NCI-H1105 (cell line): Measurements from ENCODE around the gene ERAS.
"Not testable (repeated sequence)": the region's sequence is repeated elsewhere in the genome, so short reads cannot be mapped to it uniquely, and the experiment has no call there.

Experiments used
- DNase-seq: peaks from one replicate; lab custom pipeline; 2025; lab: John Stamatoyannopoulos, UW

ERAS gene

DNA sequence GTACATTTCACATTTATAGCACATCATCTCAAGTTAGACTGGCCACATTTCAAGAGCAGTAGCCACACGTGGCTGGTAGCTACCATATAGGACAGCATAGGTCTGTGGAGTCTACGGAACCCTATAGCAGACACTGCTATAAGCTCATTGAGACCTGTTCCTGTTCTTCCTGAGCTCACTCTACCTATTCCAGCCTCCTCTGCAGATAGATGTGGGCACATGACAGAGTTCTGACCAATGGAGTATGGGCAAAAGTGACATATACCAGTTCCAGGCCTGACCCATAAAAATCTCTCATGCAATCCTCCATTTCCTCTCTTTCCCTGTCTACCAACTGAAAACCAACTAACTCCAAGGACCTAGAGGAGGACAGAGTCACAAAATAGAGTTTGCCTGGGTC lies 28.0 kb upstream of the ERAS start:
- DNase-seq: no peak

DNA sequence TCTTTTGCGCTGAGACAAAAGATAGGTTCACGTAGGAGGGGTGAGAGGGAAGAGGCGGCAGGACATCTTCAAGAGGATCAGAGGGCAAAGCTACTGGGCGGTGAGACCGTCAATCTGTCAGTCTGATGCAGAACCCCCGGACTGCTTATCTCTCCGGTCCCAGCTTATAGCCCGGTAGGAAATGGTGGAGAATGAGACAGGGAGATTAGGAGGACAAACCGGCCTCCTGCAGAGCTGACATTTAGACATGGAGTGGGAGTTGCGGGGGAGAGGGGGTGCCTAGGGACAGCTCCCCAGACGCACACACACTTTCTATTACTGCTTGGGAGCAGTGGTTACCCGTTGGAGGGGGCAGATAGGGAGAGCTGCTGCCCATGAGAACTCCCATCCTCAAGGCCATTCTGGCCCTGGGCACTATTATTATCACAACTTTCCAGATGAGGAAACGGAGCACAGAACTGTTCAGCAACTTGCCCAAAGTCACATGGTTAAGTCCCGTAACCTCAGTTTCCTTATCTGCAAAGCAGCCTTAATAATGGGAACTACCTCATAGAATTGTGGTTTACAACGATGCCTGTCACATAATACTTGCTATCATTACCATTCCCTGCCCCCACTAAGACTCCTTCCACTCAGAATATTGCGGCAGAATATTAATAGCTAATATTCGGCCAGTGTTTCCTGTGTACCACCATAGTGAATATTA lies 25.6 kb upstream of the ERAS start:
- no peak for DNase-seq

DNA sequence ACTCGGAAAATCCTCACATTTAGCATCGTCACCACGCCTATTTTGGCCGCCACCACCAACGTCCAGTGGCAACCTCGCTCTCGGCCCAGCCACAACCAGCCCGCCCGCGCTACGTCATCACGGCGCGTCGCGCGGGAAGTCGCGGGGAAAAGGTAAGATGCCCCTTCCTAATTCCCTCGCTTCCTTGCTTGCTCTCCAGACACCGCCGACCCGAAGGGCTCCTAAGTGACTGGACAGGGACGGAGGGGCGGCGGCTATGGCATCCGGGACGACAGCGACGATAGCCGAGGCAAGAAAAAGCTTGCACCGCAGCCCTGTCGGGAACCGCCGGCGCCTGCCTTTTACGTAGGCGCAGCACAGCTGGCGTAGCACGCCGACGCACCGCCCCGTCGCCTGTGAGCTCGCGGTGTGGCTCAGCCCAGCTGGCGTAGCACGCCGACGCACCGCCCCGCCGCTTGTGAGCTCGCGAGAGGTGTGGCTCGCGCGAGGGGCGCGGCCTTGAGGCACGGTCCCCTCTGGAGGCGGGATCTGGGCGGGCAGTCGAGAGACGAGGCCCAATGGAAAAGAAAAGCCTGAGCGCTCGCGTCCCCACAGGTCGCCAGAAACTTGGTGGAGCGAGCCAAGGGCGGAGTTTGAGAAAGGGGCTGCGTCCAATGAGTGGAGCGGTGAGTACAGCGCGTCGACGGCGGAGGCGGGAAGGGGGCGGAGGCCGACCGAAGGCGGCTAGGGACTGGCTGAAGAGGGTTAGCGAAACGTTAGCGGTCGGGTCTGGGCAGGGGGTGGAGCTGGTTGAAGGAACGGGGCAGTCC lies 24.8 kb upstream of the ERAS start, which contains the start of gene HDAC6:
TSS of gene HDAC6 (plus strand) at position 788 of the 809 bp plus-strand sequence. CDS start 626 bp downstream, outside the sequence.
- peak; percentile 95 for DNase-seq

DNA sequence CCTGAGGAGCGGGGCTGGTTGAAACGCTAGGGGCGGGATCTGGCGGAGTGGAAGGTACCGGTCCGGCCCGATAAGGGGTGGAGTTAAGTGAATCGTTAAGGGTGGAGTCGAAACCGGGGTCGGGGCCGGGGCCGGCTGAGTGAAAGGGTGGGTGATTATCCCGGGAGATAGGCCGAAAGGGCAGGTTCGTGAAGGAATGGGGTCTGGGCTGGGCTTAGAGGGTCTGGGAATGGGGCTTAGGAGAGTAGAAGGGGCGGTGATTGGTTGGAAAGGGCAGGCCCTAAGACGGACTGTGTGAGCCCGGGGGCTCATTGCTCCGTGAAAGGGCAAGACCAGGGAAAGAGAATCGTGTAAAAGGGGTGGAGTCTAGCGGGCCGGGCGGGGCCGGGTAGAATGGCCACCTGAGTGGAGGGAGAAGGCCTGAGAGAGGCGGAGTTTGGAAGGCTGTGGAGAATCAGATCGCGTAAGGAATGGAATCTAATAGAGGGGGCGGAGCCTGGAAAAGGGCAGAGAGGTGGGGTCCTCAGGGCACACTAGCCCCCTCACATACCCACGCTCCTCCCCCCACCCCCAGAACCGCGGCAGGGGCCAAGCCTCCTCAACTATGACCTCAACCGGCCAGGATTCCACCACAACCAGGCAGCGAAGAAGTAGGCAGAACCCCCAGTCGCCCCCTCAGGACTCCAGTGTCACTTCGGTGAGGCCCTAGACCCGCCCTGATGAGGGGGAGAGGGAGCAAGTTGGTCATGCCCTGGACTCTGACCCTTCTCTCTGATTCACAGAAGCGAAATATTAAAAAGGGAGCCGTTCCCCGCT lies 24.0 kb upstream of the ERAS start:
- peak; percentile 54 for DNase-seq

GRCh38 chrX:48802905-48803200 lies 23.5 kb upstream of the ERAS start:
- DNase-seq: no peak

DNA sequence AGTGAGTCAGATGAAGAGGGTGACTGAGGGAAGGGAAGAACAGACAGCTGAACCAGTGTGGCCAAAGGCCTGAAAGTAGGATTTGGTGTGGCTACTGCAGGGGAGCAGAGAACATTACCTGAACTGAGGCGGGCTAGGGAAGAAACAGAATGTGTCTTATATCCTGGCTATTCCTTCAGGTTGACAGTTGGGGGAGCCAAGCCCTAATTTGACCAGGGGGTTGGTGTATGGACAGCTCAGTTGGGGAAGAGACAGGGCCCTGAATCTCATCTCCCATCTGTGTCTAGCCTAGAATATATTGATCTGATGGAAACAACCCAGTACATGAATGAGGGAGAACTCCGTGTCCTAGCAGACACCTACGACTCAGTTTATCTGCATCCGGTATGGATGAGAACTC lies 20.2 kb upstream of the ERAS start:
- DNase-seq: no peak

DNA sequence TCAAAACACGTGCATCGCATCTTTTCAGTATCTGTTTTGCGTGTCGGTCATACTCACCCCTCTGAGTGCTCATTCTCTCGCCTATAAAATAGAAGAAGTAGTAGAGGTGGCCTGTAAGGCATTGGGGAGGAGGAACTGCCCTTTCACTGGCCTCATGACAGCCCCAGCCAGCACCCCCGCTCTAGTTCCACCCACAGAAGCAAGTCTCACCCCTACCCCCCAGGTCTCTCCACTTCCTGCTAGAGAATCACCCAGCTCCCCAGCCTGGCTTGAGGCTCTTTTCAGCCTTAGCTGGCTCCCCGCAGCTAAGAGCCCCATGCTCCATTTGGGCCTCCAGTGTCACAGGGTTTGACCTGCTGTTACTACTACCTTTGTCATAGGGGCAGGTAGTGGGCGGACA lies 12.7 kb upstream of the ERAS start:
- no peak for DNase-seq

GRCh38 chrX:48814722-48815121 lies 11.6 kb upstream of the ERAS start:
- no peak for DNase-seq

DNA sequence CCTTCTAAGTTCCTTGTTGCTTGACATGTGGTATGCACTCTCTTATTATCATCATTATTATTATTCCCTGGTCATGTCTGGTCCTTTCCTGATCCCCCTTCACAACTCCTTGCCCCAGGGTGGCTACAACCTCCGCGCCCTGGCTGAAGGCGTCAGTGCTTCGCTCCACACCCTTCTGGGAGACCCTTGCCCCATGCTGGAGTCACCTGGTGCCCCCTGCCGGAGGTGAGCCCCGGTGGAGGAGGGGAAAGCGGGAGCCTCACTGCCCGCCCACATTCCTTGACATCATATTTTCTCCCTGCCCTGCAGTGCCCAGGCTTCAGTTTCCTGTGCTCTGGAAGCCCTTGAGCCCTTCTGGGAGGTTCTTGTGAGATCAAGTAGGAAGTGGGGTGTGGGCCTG lies 11.0 kb upstream of the ERAS start:
- no peak for DNase-seq

GRCh38 chrX:48816014-48816810 lies 10.1 kb upstream of the ERAS start:
- DNase-seq: no peak

GRCh38 chrX:48818098-48818497 lies 8.2 kb upstream of the ERAS start:
- no peak for DNase-seq

GRCh38 chrX:48818866-48819265 lies 7.4 kb upstream of the ERAS start:
- DNase-seq: no peak

DNA sequence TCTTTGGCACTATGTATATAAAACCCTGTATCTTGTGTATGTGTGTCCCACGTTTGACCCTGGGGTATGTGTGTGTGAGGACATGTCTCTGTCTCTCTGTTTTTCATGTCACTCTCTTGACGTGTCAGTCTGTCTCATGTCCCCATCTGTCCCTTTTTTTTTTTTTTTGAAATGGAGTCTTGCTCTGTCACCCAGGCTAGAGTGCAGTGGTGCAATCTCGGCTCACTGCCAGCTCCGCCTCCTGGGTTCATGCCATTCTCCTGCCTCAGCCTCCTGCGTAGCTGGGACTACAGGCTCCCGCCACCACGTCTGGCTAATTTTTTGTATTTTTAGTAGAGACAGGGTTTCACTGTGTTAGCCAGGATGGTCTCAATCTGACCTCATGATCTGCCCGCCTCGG lies 6.9 kb upstream of the ERAS start:
- not testable (repeated sequence) for DNase-seq

DNA sequence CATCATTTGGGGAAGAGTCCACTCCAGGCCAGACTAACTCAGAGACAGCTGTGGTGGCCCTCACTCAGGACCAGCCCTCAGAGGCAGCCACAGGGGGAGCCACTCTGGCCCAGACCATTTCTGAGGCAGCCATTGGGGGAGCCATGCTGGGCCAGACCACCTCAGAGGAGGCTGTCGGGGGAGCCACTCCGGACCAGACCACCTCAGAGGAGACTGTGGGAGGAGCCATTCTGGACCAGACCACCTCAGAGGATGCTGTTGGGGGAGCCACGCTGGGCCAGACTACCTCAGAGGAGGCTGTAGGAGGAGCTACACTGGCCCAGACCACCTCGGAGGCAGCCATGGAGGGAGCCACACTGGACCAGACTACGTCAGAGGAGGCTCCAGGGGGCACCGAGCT lies 3.3 kb upstream of the ERAS start:
- DNase-seq: no peak

DNA sequence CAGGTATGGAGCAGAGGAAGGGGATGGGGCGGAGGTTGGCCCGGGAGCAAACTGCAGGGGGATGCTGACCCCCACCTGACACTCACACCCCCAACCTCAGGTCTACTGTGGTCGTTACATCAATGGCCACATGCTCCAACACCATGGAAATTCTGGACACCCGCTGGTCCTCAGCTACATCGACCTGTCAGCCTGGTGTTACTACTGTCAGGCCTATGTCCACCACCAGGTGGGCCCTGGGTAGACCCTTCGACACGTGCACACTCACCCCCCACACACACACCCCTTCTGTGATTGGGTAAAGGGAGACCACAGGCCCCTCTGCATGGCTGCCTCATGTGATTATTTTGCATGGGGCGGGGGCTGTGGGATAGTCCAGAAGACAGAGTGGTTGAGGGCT lies 2.2 kb upstream of the ERAS start:
- DNase-seq: no peak

- DNase-seq: no peak
Observed at GRCh38 chrX:48826876-48827653, 752 bp downstream of the ERAS start.

GRCh38 chrX:48827654-48827968 lies 1.3 kb downstream of the ERAS start:
- no peak for DNase-seq

DNA sequence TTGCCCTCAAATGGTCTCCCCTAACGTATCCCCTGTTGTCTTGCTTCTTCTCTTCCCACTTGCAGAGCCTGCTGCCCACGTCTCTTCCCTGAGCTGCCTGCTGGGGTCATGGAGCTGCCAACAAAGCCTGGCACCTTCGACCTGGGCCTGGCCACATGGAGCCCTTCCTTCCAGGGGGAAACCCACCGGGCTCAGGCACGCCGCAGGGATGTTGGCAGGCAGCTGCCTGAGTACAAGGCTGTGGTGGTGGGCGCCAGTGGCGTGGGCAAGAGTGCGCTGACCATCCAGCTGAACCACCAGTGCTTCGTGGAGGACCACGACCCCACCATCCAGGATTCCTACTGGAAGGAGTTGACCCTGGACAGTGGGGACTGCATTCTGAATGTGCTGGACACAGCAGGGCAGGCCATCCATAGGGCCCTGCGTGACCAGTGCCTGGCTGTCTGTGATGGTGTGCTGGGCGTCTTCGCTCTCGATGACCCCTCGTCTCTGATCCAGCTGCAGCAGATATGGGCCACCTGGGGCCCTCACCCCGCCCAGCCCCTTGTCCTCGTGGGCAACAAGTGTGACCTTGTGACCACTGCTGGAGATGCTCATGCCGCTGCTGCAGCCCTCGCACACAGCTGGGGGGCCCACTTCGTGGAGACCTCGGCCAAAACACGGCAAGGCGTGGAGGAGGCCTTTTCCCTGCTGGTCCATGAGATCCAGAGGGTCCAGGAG lies 2.9 kb downstream of the ERAS start:
- DNase-seq: no peak

GRCh38 chrX:48831136-48831908 lies 5.0 kb downstream of the ERAS start:
- no peak for DNase-seq

DNA sequence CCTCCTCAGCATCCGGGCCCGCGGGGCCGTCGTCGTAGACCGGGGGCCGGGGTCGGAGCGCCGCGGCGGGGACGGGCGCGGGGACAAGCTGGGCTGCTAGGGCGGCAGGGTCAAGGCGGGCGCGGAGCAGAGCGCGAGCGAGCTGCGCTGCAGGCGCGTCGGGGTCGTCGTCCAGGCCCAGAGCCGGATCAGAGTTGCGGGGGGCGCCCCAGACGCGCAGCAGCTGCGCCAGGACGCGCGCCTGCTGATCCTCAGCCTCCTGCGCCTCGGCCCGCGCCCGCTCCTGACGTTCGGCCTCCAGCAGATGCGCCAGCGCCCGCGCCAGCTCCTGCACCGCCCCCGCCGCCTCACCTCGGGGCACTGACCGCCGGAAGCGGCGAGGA lies 5.6 kb downstream of the ERAS start:
- no peak for DNase-seq
